CD14-positive monocyte (primary cell): ENCODE data around the gene EEF1G. TPM values are rescaled to one million over a fixed set of nuclear protein-coding genes. Genes with fewer than 3 reads are reported as not detected.

Source experiments
- DNase-seq, 3 donors: peaks; one replicate each; pipeline ENCODE4 v3.0.0-alpha.2; 2011 to 2022
- H2AFZ ChIP-seq: 2 replicates; pipeline ENCODE4 v1.6.0; 2012; ENCODE audit warnings: mild to moderate bottlenecking, low read depth, low read length, inconsistent platforms; ENCODE audit not compliant: insufficient read depth, poor library complexity, severe bottlenecking
- H3K27ac ChIP-seq, 2 donors: 1 replicate in 1 of 2; 2 replicates in 1 of 2; pipeline ENCODE4 v1.5.1; 2012 to 2013; ENCODE audit warnings: low read length in 2 of 2, control low read depth in 1 of 2, inconsistent platforms in 1 of 2, low read depth in 1 of 2, mild to moderate bottlenecking in 1 of 2
- H3K27me3 ChIP-seq, 2 donors: one replicate each; pipeline versions ENCODE4 v1.6.0 to v1.6.1; 2011 to 2013; ENCODE audit warnings: low read length in 2 of 2; ENCODE audit not compliant: control insufficient read depth in 2 of 2, insufficient read depth in 2 of 2
- H3K36me3 ChIP-seq, 2 donors: replicated peaks in 1 of 2; 1 replicate in 1 of 2; 2 replicates in 1 of 2; pipeline versions ENCODE4 v1.5.1 to v1.6.1; 2012 to 2013; ENCODE audit warnings: low read length in 2 of 2, control low read depth in 1 of 2, inconsistent platforms in 1 of 2, mild to moderate bottlenecking in 1 of 2; ENCODE audit not compliant: insufficient read depth in 2 of 2, control insufficient read depth in 1 of 2
- H3K4me1 ChIP-seq, 2 donors: 1 replicate in 1 of 2; 2 replicates in 1 of 2; pipeline versions ENCODE4 v1.5.1 to v1.6.1; 2012 to 2013; ENCODE audit warnings: low read length in 2 of 2, control low read depth in 1 of 2, inconsistent platforms in 1 of 2, mild to moderate bottlenecking in 1 of 2, moderate library complexity in 1 of 2; ENCODE audit not compliant: insufficient read depth in 2 of 2, control insufficient read depth in 1 of 2
- H3K4me2 ChIP-seq: replicated peaks from 2 replicates; pipeline ENCODE3; 2012; ENCODE audit warnings: low read length, moderate library complexity, mild to moderate bottlenecking; ENCODE audit not compliant: poor library complexity, severe bottlenecking; ENCODE audit errors: extremely low read depth
- H3K4me3 ChIP-seq, 3 experiments: fragments of 200-600 bp in 1 of 3; sonication (generic) in 1 of 3; replicated peaks in 1 of 3; 1 replicate in 2 of 3; 2 replicates in 1 of 3; pipeline ENCODE4 v1.5.1; 2011 to 2013; ENCODE audit warnings: low read length in 3 of 3, mild to moderate bottlenecking in 3 of 3, control low read depth in 2 of 3, low read depth in 2 of 3, inconsistent platforms in 1 of 3, moderate library complexity in 1 of 3
- H3K79me2 ChIP-seq: 2 replicates; pipeline ENCODE4 v1.6.0; 2012; ENCODE audit warnings: mild to moderate bottlenecking, control low read depth, inconsistent platforms, low read length, moderate library complexity; ENCODE audit not compliant: insufficient read depth
- H3K9ac ChIP-seq: 2 replicates; pipeline ENCODE4 v1.6.0; 2017; ENCODE audit warnings: low read length, mild to moderate bottlenecking; ENCODE audit not compliant: insufficient read depth, poor library complexity, severe bottlenecking
- H3K9me3 ChIP-seq, 2 donors: replicated peaks in 1 of 2; 1 replicate in 1 of 2; 2 replicates in 1 of 2; pipeline versions ENCODE4 v1.5.1 to v1.6.1; 2012 to 2013; ENCODE audit warnings: low read length in 2 of 2, control low read depth in 1 of 2; ENCODE audit not compliant: control insufficient read depth in 1 of 2, insufficient read depth in 1 of 2
- H4K20me1 ChIP-seq: 2 replicates; pipeline ENCODE4 v1.6.0; 2012; ENCODE audit warnings: mild to moderate bottlenecking, low read length, control low read depth, moderate library complexity; ENCODE audit not compliant: insufficient read depth
- H3K27ac Mint-ChIP-seq, 7 donors: one replicate each; pipeline ENCODE4 v1.8.0; 2020; ENCODE audit warnings: mild to moderate bottlenecking in 7 of 7, mixed read lengths in 7 of 7, moderate library complexity in 6 of 7, inconsistent platforms in 2 of 7
- H3K27me3 Mint-ChIP-seq, 3 donors: one replicate each; pipeline ENCODE4 v1.8.0; 2021 to 2022; ENCODE audit warnings: low read depth in 3 of 3, mild to moderate bottlenecking in 3 of 3, mixed read lengths in 3 of 3, moderate library complexity in 3 of 3, inconsistent platforms in 1 of 3
- H3K36me3 Mint-ChIP-seq, 2 donors: one replicate each; pipeline ENCODE4 v1.8.0; 2020; ENCODE audit warnings: mixed read lengths in 2 of 2, inconsistent platforms in 1 of 2, mild to moderate bottlenecking in 1 of 2
- H3K4me1 Mint-ChIP-seq: one replicate; pipeline ENCODE4 v1.8.0; 2020; ENCODE audit warnings: mild to moderate bottlenecking, mixed read lengths
- H3K4me3 Mint-ChIP-seq, 2 donors: one replicate each; pipeline ENCODE4 v1.8.0; 2020; ENCODE audit warnings: mild to moderate bottlenecking in 2 of 2, mixed read lengths in 2 of 2, moderate library complexity in 1 of 2
- H3K9me3 Mint-ChIP-seq, 7 donors: one replicate each; pipeline ENCODE4 v1.8.0; 2020 to 2022; ENCODE audit warnings: mixed read lengths in 7 of 7, mild to moderate bottlenecking in 6 of 7, moderate library complexity in 6 of 7, inconsistent platforms in 2 of 7
- CTCF ChIP-seq: fragments of 200-600 bp; IDR thresholded peaks from one replicate; pipeline ENCODE4 v1.8.0; 2022; ENCODE audit warnings: antibody characterized with exemption, mild to moderate bottlenecking
- WGBS: methylation state at CpG from one replicate; pipeline ENCODE4 v1.1.5; 2013; ENCODE audit warnings: missing lambda C conversion rate; ENCODE audit not compliant: insufficient coverage; 5-methylcytosine and 5-hydroxymethylcytosine counted together
- intact Hi-C, 2 donors: fragments of 100-400 bp; cut with micrococcal nuclease; formaldehyde crosslinking; loops; one replicate each; pipeline versions ENCODE4 v1.15.0 to v1.15.1; 2023
- polyA plus RNA-seq, 3 donors: library from polyadenylated mRNA; depleted of rRNA in 1 of 3; unstranded in 2 of 3; stranded (reverse) in 1 of 3; fragments of 300-500 nt in 2 of 3; fragments of >200 nt in 1 of 3; fragmentation: Illumina TruSeq in 2 of 3; gene quantifications; 1 replicate in 2 of 3; 2 replicates in 1 of 3; pipeline ENCODE4 v1.2.3, GENCODE V29; 2012 to 2021

The EEF1G gene
- polyA plus RNA-seq, 3 donors: 490 to 603 (median 491) TPM

GRCh38 chr11:62592989-62593421 is 19.3 kb upstream of the EEF1G start:
- Histone ChIP-seq H4K20me1 (peaks cover 39% of the 10 kb centered on the region), H3K79me2 (peaks cover 31% of the 10 kb centered on the region), H3K4me3 (peak overlapping the region in 1 of 3 experiments; percentile 98), H2AFZ (no peak overlapping the region), H3K4me1 (peaks cover 31 to 50% of the 10 kb centered on the region in 2 donors), H3K36me3 (peaks cover 49 to 56% of the 10 kb centered on the region in 2 donors), H3K27me3 (no peaks in the 10 kb centered on the region), H3K9me3 (no peaks in the 10 kb centered on the region), H3K27ac (peak overlapping the region; percentile 91 to 96), H3K4me2 (peak overlapping the region; percentile 90), H3K9ac (no peak overlapping the region)
- H3K4me3 Mint-ChIP-seq: no peak overlapping the region
- WGBS: 81% methylated on average over 4 of the region's 8 CpGs
- peak overlapping the region in 6 of 7 donors; percentile 95 to 99 (median 98) for H3K27ac Mint-ChIP-seq
- H3K4me1 Mint-ChIP-seq: peaks cover 43% of the 10 kb centered on the region
- H3K9me3 Mint-ChIP-seq: peaks cover 0 to 2% (median 0%) of the 10 kb centered on the region in 7 donors
- TF ChIP-seq CTCF: no peak
- H3K36me3 Mint-ChIP-seq: peaks cover 54 to 64% of the 10 kb centered on the region in 2 donors
- no peak for DNase-seq
- H3K27me3 Mint-ChIP-seq: peaks cover 0 to 2% (median 0%) of the 10 kb centered on the region in 3 donors
- intact Hi-C loops: loop anchor here (5.0 to 10.0 kb wide), 4 partner anchors 59 to 272 kb away; partner anchors contain the start of genes BSCL2 (in 2 of the 2), GNG3 (in 2 of the 2), INTS5 (in 1 of the 2) and TMEM179B (in 1 of the 2)

DNA sequence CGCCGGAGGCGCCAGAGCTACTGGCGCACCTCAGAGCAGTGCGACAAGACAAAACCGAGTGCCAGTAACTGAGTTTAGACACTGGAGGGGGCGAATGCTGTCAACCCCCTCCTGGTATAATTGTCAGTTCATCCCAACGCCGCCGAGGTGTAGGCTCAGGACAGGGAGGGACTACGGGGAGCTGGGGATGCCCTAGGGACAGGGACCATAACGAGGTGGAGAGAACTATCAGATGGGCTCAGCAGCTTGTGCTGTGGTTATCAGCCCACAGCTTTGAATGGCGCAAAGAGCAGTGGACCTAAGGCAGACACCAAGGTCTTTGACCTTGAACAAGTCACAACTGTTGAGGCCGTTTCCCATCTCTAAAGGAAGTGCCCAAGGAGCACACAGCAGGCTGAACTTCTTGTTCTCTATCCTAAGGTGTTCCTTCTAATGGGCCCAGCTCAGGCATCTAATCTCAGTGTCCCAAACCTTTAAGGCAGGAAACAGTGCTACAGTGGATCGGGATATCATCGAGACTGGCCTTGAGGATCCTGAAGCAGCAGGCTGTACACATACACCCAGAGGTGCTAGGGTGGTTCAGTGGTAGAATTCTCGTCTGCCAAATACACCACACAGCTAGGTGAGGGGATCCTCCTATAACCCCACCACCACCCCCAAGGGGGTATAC is 18.6 kb upstream of the EEF1G start:
- intact Hi-C loops: loop anchor here (5.0 to 10.0 kb wide), 4 partner anchors 60 to 273 kb away; partner anchors contain the start of genes BSCL2 (in 2 of the 2), GNG3 (in 2 of the 2), INTS5 (in 1 of the 2) and TMEM179B (in 1 of the 2)
- peaks cover 24% of the 10 kb centered on the region for H3K79me2 ChIP-seq
- H3K36me3 ChIP-seq: peaks cover 47 to 56% of the 10 kb centered on the region in 2 donors
- 1% methylated on average over 14 of the region's 17 CpGs for WGBS
- H4K20me1 ChIP-seq: peaks cover 31% of the 10 kb centered on the region
- Mint-ChIP-seq H3K27me3 (peaks cover 0 to 2% (median 0%) of the 10 kb centered on the region in 3 donors), H3K4me1 (peaks cover 36% of the 10 kb centered on the region), H3K9me3 (peaks cover 0 to 2% (median 0%) of the 10 kb centered on the region in 7 donors), H3K4me3 (peak overlapping the region; percentile 90 to 92), H3K36me3 (peaks cover 51 to 59% of the 10 kb centered on the region in 2 donors), H3K27ac (peak overlapping the region; percentile 95 to 99 (median 98))
- peak overlapping the region; percentile 91 to 96 for H3K27ac ChIP-seq
- DNase-seq: peak in 1 of 3 donors; percentile 16
- H3K4me1 ChIP-seq: peaks cover 27 to 43% of the 10 kb centered on the region in 2 donors
- no peaks in the 10 kb centered on the region for H3K27me3 ChIP-seq
- H3K9ac ChIP-seq: peak overlapping the region; percentile 86
- H3K4me3 ChIP-seq: peak overlapping the region; percentile 47 to 98 (median 60)
- H3K4me2 ChIP-seq: peak overlapping the region; percentile 90
- no peak for TF ChIP-seq CTCF
- H3K9me3 ChIP-seq: no peaks in the 10 kb centered on the region
- H2AFZ ChIP-seq: peak overlapping the region; percentile 94
